Panc1 (cell line): ENCODE measurements around the gene EML5. TPM values are rescaled to one million over a fixed set of nuclear protein-coding genes. Genes with fewer than 3 reads are reported as not detected.

Experiments
- ATAC-seq: fragments of 200-7000 bp; cut with Tn5 transposase; 2 replicates; pipeline ENCODE4 v1.9.1; 2020; ENCODE audit warnings: mild to moderate bottlenecking, moderate library complexity
- BruUV-seq: library from RNA; stranded (reverse); fragments of 400-500 nt; replicated peaks from 2 replicates; lab custom pipeline; 2021; lab: Mats Ljungman, UMichigan
- CTCF ChIA-PET: fragments of 300-600 bp; sonication (Branson Sonifier 250); formaldehyde crosslinking; loops from one replicate; lab custom pipeline; 2022; ENCODE audit warnings: antibody characterized with exemption; lab: Charles Lee
- POLR2A ChIA-PET: fragments of 300-600 bp; sonication (Branson Sonifier 250); formaldehyde crosslinking; loops from one replicate; lab custom pipeline; 2022; ENCODE audit warnings: antibody characterized with exemption; lab: Charles Lee
- DNase-seq: peaks from one replicate; pipeline ENCODE4 v3.0.0-alpha.2; 2010; ENCODE audit warnings: low read depth, low spot score
- H3K27ac ChIP-seq: 2 replicates; pipeline ENCODE4 v1.5.1; 2011; ENCODE audit warnings: mild to moderate bottlenecking, low read length, inconsistent platforms
- H3K27me3 ChIP-seq: fragments of 200-500 bp; sonication (Bioruptor generic); 2 replicates; pipeline ENCODE4 v1.6.0; 2014; ENCODE audit warnings: low read length, inconsistent platforms; ENCODE audit not compliant: control insufficient read depth, insufficient read depth
- H3K36me3 ChIP-seq: fragments of 200-500 bp; sonication (Bioruptor generic); 2 replicates; pipeline ENCODE4 v1.5.1; 2014; ENCODE audit warnings: inconsistent platforms, mild to moderate bottlenecking, low read length, moderate library complexity; ENCODE audit not compliant: control insufficient read depth, insufficient read depth
- H3K4me1 ChIP-seq: 2 replicates; pipeline ENCODE4 v1.5.1; 2011; ENCODE audit warnings: inconsistent platforms, mild to moderate bottlenecking, low read length, moderate library complexity; ENCODE audit not compliant: control insufficient read depth, insufficient read depth
- H3K4me3 ChIP-seq, 2 experiments: 2 replicates each; pipeline ENCODE4 v1.5.1; 2011 to 2012; ENCODE audit warnings: low read depth in 2 of 2, low read length in 2 of 2, mild to moderate bottlenecking in 2 of 2, inconsistent platforms in 1 of 2, moderate library complexity in 1 of 2
- H3K9me3 ChIP-seq: fragments of 200-500 bp; sonication (Bioruptor generic); 2 replicates; pipeline ENCODE4 v1.5.1; 2014; ENCODE audit warnings: low read depth, mild to moderate bottlenecking, inconsistent platforms, low read length, moderate library complexity; ENCODE audit not compliant: control insufficient read depth, insufficient read depth
- POLR2AphosphoS5 ChIP-seq: IDR thresholded peaks from 2 replicates; pipeline ENCODE4 v1.6.1; 2012; ENCODE audit warnings: mild to moderate bottlenecking, low read depth, low read length, moderate library complexity
- SIN3A ChIP-seq: IDR thresholded peaks from 2 replicates; pipeline ENCODE4 v1.6.1; 2012; ENCODE audit warnings: low read depth, mild to moderate bottlenecking, low read length, moderate library complexity, borderline replicate concordance; ENCODE audit not compliant: insufficient read depth
- TCF7L2 ChIP-seq: IDR thresholded peaks from 2 replicates; pipeline ENCODE4 v1.6.1; 2011; ENCODE audit warnings: mild to moderate bottlenecking, low read depth, low read length, inconsistent platforms
- in situ Hi-C: cut with HindIII; loops from 2 replicates; pipeline ENCODE4 v1.10.0; 2016; ENCODE audit warnings: low sequenced_read_pairs, low pct_unique_long_range_greater_than_20kb
- intact Hi-C: fragments of 100-400 bp; cut with micrococcal nuclease; formaldehyde crosslinking; loops from one replicate; pipeline ENCODE4 v1.10.0; 2022; ENCODE audit not compliant: unreplicated experiment
- total RNA-seq: library from RNA; stranded (reverse); gene quantifications from one replicate; pipeline ENCODE4 v1.2.1, GENCODE V29; 2021; ENCODE audit not compliant: unreplicated experiment
- TF ChIP-seq, protein P1 (sequence below): fragments of 450-650 bp; IDR thresholded peaks from 2 replicates; pipeline ENCODE4 v1.5.1; 2017; ENCODE audit warnings: mild to moderate bottlenecking
- TF ChIP-seq, protein P2 (sequence below), 2 experiments: IDR thresholded peaks; 2 replicates each; pipeline ENCODE4 v1.6.1; 2011 to 2012; ENCODE audit warnings: low read depth in 2 of 2, control low read depth in 1 of 2, low read length in 1 of 2, mild to moderate bottlenecking in 1 of 2, moderate library complexity in 1 of 2; ENCODE audit not compliant: insufficient read depth in 1 of 2

EML5 gene
- total RNA-seq, 1 experiment from 2014 or later: 0.10 TPM

GRCh38 chr14:88592031-88592430 is 200.7 kb downstream of the EML5 start:
- Histone ChIP-seq H3K27me3 (no peaks in the 10 kb centered on the region), H3K4me3 (no peak overlapping the region), H3K36me3 (peaks cover 3% of the 10 kb centered on the region), H3K9me3 (no peaks in the 10 kb centered on the region), H3K4me1 (no peaks in the 10 kb centered on the region), H3K27ac (no peak overlapping the region)
- intact Hi-C loops: no loop called here
- POLR2A ChIA-PET: no interaction called here
- no peak for DNase-seq
- TF ChIP-seq POLR2AphosphoS5 (no peak), TCF7L2 (no peak), SIN3A (no peak)
- TF ChIP-seq, protein P1, sequence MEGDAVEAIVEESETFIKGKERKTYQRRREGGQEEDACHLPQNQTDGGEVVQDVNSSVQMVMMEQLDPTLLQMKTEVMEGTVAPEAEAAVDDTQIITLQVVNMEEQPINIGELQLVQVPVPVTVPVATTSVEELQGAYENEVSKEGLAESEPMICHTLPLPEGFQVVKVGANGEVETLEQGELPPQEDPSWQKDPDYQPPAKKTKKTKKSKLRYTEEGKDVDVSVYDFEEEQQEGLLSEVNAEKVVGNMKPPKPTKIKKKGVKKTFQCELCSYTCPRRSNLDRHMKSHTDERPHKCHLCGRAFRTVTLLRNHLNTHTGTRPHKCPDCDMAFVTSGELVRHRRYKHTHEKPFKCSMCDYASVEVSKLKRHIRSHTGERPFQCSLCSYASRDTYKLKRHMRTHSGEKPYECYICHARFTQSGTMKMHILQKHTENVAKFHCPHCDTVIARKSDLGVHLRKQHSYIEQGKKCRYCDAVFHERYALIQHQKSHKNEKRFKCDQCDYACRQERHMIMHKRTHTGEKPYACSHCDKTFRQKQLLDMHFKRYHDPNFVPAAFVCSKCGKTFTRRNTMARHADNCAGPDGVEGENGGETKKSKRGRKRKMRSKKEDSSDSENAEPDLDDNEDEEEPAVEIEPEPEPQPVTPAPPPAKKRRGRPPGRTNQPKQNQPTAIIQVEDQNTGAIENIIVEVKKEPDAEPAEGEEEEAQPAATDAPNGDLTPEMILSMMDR: no peak
- TF ChIP-seq, protein P2, sequence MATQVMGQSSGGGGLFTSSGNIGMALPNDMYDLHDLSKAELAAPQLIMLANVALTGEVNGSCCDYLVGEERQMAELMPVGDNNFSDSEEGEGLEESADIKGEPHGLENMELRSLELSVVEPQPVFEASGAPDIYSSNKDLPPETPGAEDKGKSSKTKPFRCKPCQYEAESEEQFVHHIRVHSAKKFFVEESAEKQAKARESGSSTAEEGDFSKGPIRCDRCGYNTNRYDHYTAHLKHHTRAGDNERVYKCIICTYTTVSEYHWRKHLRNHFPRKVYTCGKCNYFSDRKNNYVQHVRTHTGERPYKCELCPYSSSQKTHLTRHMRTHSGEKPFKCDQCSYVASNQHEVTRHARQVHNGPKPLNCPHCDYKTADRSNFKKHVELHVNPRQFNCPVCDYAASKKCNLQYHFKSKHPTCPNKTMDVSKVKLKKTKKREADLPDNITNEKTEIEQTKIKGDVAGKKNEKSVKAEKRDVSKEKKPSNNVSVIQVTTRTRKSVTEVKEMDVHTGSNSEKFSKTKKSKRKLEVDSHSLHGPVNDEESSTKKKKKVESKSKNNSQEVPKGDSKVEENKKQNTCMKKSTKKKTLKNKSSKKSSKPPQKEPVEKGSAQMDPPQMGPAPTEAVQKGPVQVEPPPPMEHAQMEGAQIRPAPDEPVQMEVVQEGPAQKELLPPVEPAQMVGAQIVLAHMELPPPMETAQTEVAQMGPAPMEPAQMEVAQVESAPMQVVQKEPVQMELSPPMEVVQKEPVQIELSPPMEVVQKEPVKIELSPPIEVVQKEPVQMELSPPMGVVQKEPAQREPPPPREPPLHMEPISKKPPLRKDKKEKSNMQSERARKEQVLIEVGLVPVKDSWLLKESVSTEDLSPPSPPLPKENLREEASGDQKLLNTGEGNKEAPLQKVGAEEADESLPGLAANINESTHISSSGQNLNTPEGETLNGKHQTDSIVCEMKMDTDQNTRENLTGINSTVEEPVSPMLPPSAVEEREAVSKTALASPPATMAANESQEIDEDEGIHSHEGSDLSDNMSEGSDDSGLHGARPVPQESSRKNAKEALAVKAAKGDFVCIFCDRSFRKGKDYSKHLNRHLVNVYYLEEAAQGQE (IDR thresholded peaks at IDR 0.05; ENCODE audit: insufficient read depth in 1 of 2, low read depth in 2 of 2, low read length in 1 of 2): no peak
- in situ Hi-C loops: no loop called here
- ATAC-seq: no peak
- BruUV-seq: no TSS peak
- CTCF ChIA-PET: no interaction called here

DNA sequence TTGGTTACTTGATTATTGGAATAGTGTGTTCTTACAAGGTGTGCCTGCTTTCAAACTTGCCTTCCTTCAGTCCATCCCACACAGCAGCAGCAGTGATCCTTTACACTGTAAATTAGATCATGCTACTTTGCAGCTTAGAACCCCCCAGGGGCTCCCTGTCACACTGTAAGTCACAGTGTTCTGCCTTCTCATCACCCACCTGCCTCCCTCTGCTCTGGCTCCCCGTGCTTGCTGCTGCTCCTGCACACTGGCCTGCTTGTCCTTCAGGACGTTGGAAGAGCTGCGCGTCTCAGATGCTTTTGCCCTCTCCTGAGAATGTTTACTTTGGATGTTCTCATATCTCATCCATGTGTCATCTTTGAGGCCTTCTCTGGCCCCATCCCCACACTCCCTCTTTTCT is 202.6 kb downstream of the EML5 start:
- TF ChIP-seq SIN3A: no peak
- no peak for TF ChIP-seq POLR2AphosphoS5
- no peak for TF ChIP-seq TCF7L2
- TF ChIP-seq, protein P1: no peak
- TF ChIP-seq, protein P2 (IDR thresholded peaks at IDR 0.05; ENCODE audit: insufficient read depth in 1 of 2, low read depth in 2 of 2, low read length in 1 of 2): no peak
- intact Hi-C loops: no loop called here
- Histone ChIP-seq H3K4me1 (no peaks in the 10 kb centered on the region), H3K27ac (no peak overlapping the region), H3K4me3 (no peak overlapping the region), H3K36me3 (peaks cover 5% of the 10 kb centered on the region), H3K27me3 (no peaks in the 10 kb centered on the region), H3K9me3 (no peaks in the 10 kb centered on the region)
- in situ Hi-C loops: no loop called here
- DNase-seq: no peak
- no TSS peak for BruUV-seq
- CTCF ChIA-PET: no interaction called here
- ATAC-seq: no peak
- POLR2A ChIA-PET: no interaction called here
